Natural killer cell (primary cell): ENCODE measurements around the gene TFR2. TPM values are rescaled to one million over a fixed set of nuclear protein-coding genes. Genes with fewer than 3 reads are reported as not detected.
"Not testable (repeated sequence)": the region's sequence is repeated elsewhere in the genome, so short reads cannot be mapped to it uniquely, and the experiment has no call there.

Experiments used
- ATAC-seq, 3 donors: fragments of 150-1000 bp in 2 of 3; fragments of 200-7000 bp in 1 of 3; cut with Tn5 transposase; 1 replicate in 1 of 3; 2 replicates in 2 of 3; pipeline ENCODE4 v1.10.0; 2021; ENCODE audit warnings: mild to moderate bottlenecking in 2 of 3, moderate library complexity in 2 of 3
- DNase-seq, 2 donors: peaks; one replicate each; pipeline versions ENCODE4 v3.0.0 to v3.0.0-alpha.2; 2013 to 2021; ENCODE audit warnings: mixed read lengths in 1 of 2
- H3K27ac ChIP-seq: one replicate; pipeline ENCODE4 v1.5.1; 2013; ENCODE audit warnings: mild to moderate bottlenecking, low read length
- H3K27me3 ChIP-seq: one replicate; pipeline ENCODE4 v1.6.1; 2013; ENCODE audit warnings: low read length; ENCODE audit not compliant: control insufficient read depth, insufficient read depth
- H3K36me3 ChIP-seq: one replicate; pipeline ENCODE4 v1.6.1; 2013; ENCODE audit warnings: low read length; ENCODE audit not compliant: control insufficient read depth, insufficient read depth
- H3K4me1 ChIP-seq: one replicate; pipeline ENCODE4 v1.6.1; 2013; ENCODE audit warnings: low read length; ENCODE audit not compliant: control insufficient read depth, insufficient read depth
- H3K4me3 ChIP-seq: one replicate; pipeline ENCODE4 v1.5.1; 2013; ENCODE audit warnings: low read length
- H3K9me3 ChIP-seq: one replicate; pipeline ENCODE4 v1.6.1; 2013; ENCODE audit warnings: low read length; ENCODE audit not compliant: control insufficient read depth, insufficient read depth
- H3K27ac Mint-ChIP-seq, 2 donors: one replicate each; pipeline ENCODE4 v1.8.0; 2022; ENCODE audit warnings: mild to moderate bottlenecking in 2 of 2, mixed read lengths in 2 of 2, moderate library complexity in 1 of 2
- H3K27me3 Mint-ChIP-seq, 2 donors: one replicate each; pipeline ENCODE4 v1.8.0; 2022; ENCODE audit warnings: low read depth in 2 of 2, mixed read lengths in 2 of 2
- H3K36me3 Mint-ChIP-seq: one replicate; pipeline ENCODE4 v1.8.0; 2022; ENCODE audit warnings: mixed read lengths
- H3K4me1 Mint-ChIP-seq, 2 donors: one replicate each; pipeline ENCODE4 v1.8.0; 2022; ENCODE audit warnings: mixed read lengths in 2 of 2
- H3K4me3 Mint-ChIP-seq: one replicate; pipeline ENCODE4 v1.8.0; 2022; ENCODE audit warnings: mild to moderate bottlenecking, moderate library complexity, mixed read lengths
- H3K9me3 Mint-ChIP-seq, 2 donors: one replicate each; pipeline ENCODE4 v1.8.0; 2022; ENCODE audit warnings: mixed read lengths in 2 of 2
- WGBS: methylation state at CpG from one replicate; pipeline ENCODE4 v1.1.7; 2013; ENCODE audit warnings: missing lambda C conversion rate; ENCODE audit not compliant: insufficient coverage; 5-methylcytosine and 5-hydroxymethylcytosine counted together
- intact Hi-C: fragments of 100-400 bp; cut with micrococcal nuclease; formaldehyde crosslinking; loops from one replicate; pipeline ENCODE4 v1.14.2; 2022
- total RNA-seq, 4 donors: library from RNA; stranded (reverse); fragments of 120-200 nt in 1 of 4; gene quantifications; one replicate each; pipeline versions ENCODE4 v1.2.3 to v1.2.4, GENCODE V29; 2013 to 2022
- TF ChIP-seq, protein P1 (sequence below): fragments of 200-600 bp; IDR thresholded peaks from one replicate; pipeline ENCODE4 v1.8.0; 2022; ENCODE audit warnings: antibody characterized with exemption

The TFR2 gene
- total RNA-seq, 3 donors from 2014 or later (not counting 1 experiment from before 2014, with no cell fraction given): 9.8 to 13.8 (median 12.0) TPM

DNA sequence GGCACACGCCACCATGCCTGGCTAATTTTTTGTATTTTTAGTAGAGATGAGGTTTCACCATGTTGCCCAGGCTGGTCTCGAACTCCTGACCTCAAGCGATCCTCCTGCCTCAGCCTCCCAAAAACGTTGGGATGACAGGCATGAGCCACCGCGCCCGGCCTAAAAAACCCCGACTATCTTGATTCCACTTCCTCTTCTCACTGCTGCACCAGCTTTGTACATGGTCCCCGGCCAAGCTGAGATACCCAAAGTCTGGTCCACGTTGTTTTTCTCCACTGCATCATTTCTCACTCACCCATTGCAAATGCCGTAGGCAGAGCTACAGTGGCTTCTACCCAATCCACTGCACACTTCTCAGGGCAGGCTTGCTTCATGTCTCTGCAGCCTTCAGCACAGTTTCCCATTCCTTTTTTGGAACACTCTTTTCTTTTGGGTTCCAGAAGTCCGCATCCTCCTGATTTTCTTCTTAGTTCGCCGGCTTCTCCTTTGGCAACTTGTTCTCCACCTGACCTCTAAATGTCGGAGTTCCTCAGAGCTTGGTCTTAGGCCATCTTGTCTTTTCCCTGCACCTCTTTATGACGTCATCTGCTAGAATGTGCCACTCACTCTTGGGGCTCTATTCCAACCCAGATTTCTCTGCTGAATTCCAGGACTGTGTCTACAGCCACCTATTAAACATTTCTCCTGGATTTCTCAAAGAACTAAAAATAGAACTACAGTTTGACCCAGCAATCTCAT lies 26.1 kb upstream of the TFR2 start:
- peaks cover 1% of the 10 kb centered on the region for H3K4me1 ChIP-seq
- ATAC-seq (no peak), DNase-seq (no peak)
- H3K27me3 ChIP-seq: no peaks in the 10 kb centered on the region
- H3K4me1 Mint-ChIP-seq: no peaks in the 10 kb centered on the region
- H3K4me3 Mint-ChIP-seq: no peak overlapping the region
- no peak overlapping the region for H3K27ac ChIP-seq
- H3K4me3 ChIP-seq: no peak overlapping the region
- TF ChIP-seq, protein P1, sequence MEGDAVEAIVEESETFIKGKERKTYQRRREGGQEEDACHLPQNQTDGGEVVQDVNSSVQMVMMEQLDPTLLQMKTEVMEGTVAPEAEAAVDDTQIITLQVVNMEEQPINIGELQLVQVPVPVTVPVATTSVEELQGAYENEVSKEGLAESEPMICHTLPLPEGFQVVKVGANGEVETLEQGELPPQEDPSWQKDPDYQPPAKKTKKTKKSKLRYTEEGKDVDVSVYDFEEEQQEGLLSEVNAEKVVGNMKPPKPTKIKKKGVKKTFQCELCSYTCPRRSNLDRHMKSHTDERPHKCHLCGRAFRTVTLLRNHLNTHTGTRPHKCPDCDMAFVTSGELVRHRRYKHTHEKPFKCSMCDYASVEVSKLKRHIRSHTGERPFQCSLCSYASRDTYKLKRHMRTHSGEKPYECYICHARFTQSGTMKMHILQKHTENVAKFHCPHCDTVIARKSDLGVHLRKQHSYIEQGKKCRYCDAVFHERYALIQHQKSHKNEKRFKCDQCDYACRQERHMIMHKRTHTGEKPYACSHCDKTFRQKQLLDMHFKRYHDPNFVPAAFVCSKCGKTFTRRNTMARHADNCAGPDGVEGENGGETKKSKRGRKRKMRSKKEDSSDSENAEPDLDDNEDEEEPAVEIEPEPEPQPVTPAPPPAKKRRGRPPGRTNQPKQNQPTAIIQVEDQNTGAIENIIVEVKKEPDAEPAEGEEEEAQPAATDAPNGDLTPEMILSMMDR: no peak
- no peaks in the 10 kb centered on the region for H3K9me3 Mint-ChIP-seq
- intact Hi-C loops: no loop called here
- no peaks in the 10 kb centered on the region for H3K27me3 Mint-ChIP-seq
- H3K36me3 Mint-ChIP-seq: no peaks in the 10 kb centered on the region
- 80% methylated on average over 16 of the region's 16 CpGs for WGBS
- no peaks in the 10 kb centered on the region for H3K9me3 ChIP-seq
- no peaks in the 10 kb centered on the region for H3K36me3 ChIP-seq
- H3K27ac Mint-ChIP-seq: no peak overlapping the region

DNA sequence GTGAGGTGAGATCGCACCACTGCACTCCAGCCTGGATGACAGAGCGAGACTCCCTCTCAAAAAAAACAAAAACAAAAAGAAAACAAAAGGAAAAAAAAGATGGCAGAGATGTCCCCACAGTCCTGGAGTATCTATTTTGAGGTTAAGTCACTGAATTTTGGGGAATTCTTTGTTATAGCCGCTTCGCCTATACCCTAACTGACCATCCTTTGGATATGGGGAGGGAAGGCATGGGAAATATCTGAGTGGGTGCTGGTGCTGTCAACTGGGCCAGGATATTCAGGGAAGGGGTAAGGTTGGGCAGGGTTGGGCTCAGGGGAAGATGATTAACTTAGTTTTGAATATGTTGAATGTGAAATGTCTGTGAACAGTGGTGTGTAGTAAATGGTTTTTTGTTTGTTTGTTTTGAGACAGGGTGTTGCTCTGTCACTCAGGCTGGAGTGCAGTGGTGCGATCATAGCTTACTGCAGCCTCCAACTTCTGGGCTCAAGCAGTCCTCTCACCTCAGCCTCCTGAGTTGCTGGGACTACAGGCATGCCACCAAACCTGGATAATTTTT lies 23.9 kb upstream of the TFR2 start:
- 96% methylated on average over 4 of the region's 5 CpGs for WGBS
- ATAC-seq: no peak
- intact Hi-C loops: no loop called here
- no peaks in the 10 kb centered on the region for H3K36me3 Mint-ChIP-seq
- Histone ChIP-seq H3K4me1 (no peaks in the 10 kb centered on the region), H3K4me3 (no peak overlapping the region), H3K9me3 (no peaks in the 10 kb centered on the region), H3K27ac (no peak overlapping the region), H3K27me3 (no peaks in the 10 kb centered on the region), H3K36me3 (no peaks in the 10 kb centered on the region)
- H3K9me3 Mint-ChIP-seq: no peaks in the 10 kb centered on the region
- peaks cover 0 to 3% of the 10 kb centered on the region in 2 donors for H3K27me3 Mint-ChIP-seq
- TF ChIP-seq, protein P1: no peak
- no peak for DNase-seq
- H3K4me3 Mint-ChIP-seq: no peak overlapping the region
- H3K27ac Mint-ChIP-seq: no peak overlapping the region
- H3K4me1 Mint-ChIP-seq: no peaks in the 10 kb centered on the region

DNA sequence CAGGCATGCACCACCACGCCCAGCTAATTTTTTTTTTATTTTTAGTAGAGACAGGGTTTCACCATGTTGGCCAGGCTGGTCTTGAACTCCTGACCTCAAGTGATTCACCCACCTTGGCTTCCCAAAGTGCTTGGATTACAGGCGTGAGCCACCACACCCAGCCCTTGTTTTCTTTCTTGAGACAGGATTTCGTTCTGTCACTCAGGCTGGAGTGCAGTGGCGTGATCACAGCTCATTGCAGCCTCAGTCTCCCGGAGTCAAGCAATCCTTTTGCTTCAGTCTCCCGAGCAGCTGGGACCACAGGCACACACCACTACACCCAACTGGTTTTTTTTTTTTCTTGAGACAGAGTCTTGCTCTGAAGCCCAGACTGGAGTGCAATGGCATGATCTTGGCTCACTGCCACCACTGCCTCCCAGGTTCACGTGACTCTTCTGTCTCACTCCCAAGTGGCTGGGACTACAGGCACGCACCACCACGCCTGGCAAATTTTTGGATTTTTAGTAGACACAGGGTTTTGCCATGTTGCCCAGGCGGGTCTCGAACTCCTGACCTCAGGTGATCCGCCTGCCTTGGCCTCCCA lies 20.9 kb upstream of the TFR2 start:
- H3K36me3 Mint-ChIP-seq, H3K4me3 Mint-ChIP-seq, H3K4me3 ChIP-seq, H3K27ac ChIP-seq, H3K4me1 ChIP-seq, H3K27ac Mint-ChIP-seq, H3K36me3 ChIP-seq, DNase-seq, H3K9me3 ChIP-seq, H3K9me3 Mint-ChIP-seq, ATAC-seq, H3K27me3 ChIP-seq, H3K4me1 Mint-ChIP-seq, intact Hi-C loops: not testable (repeated sequence)
- H3K27me3 Mint-ChIP-seq: peaks cover 9 to 11% of the 10 kb centered on the region in 2 donors
- WGBS: 91% methylated on average over 12 of the region's 12 CpGs

DNA sequence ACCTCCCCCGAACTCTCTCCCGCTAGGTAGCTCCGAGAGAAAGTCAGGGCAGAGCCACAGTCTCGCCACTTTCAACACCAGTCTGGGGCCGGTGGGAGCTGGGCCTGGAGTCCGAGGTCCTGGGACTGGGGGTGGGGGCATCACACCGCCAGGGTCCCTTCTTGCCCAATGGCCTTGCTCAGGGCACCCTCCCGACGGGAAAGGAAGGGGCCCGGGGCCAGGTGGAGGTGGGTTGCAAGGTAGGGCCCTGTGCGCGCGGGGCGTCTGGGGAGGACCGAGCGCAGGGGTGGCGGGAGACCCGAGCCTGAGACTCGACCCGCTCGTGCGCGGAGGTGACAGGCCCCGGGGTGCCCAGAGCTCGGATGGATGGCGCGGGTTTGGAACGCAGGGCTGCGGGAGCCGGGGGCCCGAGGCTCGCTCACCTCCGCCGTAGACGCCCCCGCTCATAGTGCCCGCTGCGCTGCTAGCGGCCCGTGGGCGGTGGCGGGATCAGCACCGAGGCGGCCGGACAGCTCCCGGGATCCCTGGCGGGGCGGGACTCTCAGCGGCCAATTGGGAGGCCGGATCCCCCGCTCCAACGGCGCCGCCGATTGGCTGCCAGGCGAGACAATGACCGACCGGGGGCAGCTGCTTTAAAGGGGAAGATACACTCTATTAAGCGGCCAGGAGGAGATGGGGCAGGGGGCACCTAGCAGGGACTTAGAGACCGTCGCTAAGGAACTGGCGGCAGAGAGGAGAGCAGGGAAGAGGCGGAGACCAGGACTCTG lies 14.7 kb upstream of the TFR2 start, which contains the start of gene ACTL6B:
ACTL6B (minus strand) TSS at position 541 of the 767 bp plus-strand sequence; CDS start at position 447, 94 bp downstream.
- Mint-ChIP-seq H3K36me3 (no peaks in the 10 kb centered on the region), H3K27me3 (peaks cover 30 to 33% of the 10 kb centered on the region in 2 donors), H3K4me3 (no peak within 1 kb of the TSS), H3K9me3 (no peaks in the 10 kb centered on the region), H3K27ac (no peak within 1 kb of the TSS), H3K4me1 (no peaks in the 10 kb centered on the region)
- Histone ChIP-seq H3K9me3 (no peaks in the 10 kb centered on the region), H3K4me1 (peaks cover 6% of the 10 kb centered on the region), H3K4me3 (no peak within 1 kb of the TSS), H3K36me3 (no peaks in the 10 kb centered on the region), H3K27me3 (peaks cover 29% of the 10 kb centered on the region), H3K27ac (no peak within 1 kb of the TSS)
- intact Hi-C loops: no loop called here
- WGBS: 15% methylated on average over 63 of the region's 63 CpGs
- DNase-seq: peak; percentile 61 to 63
- ATAC-seq: peak; percentile 68 to 97 (median 93)
- TF ChIP-seq, protein P1: no peak
